Suprapubic skin (tissue), 4 donors: ENCODE measurements around the gene EEF1A1. TPM values are rescaled to one million over a fixed set of nuclear protein-coding genes. Genes with fewer than 3 reads are reported as not detected.
"Not testable (repeated sequence)": the region's sequence is repeated elsewhere in the genome, so short reads cannot be mapped to it uniquely, and the experiment has no call there.

Experiments
- DNase-seq, 2 donors: peaks; one replicate each; pipeline ENCODE4 v3.0.0-alpha.2; 2019; ENCODE audit warnings: low spot score in 2 of 2
- H3K27ac ChIP-seq: fragments of 200-600 bp; sonication (generic); one replicate; pipeline ENCODE4 v1.5.1; 2019
- H3K27me3 ChIP-seq: fragments of 200-600 bp; sonication (generic); one replicate; pipeline ENCODE4 v1.5.1; 2019
- H3K36me3 ChIP-seq: fragments of 200-600 bp; sonication (generic); one replicate; pipeline ENCODE4 v1.5.1; 2019
- H3K4me1 ChIP-seq: fragments of 200-600 bp; sonication (generic); one replicate; pipeline ENCODE4 v1.5.1; 2019
- H3K4me3 ChIP-seq: fragments of 200-600 bp; sonication (generic); one replicate; pipeline ENCODE4 v1.5.1; 2019; ENCODE audit warnings: mild to moderate bottlenecking
- H3K9me3 ChIP-seq: fragments of 200-600 bp; sonication (generic); one replicate; pipeline ENCODE4 v1.5.1; 2019
- EP300 ChIP-seq: sonication (generic); formaldehyde crosslinking; IDR thresholded peaks from one replicate; pipeline ENCODE4 v1.6.1; 2017; ENCODE audit warnings: antibody characterized with exemption
- POLR2A ChIP-seq, 2 donors: fragments of 450-650 bp; IDR thresholded peaks; one replicate each; pipeline ENCODE4 v1.6.1; 2017; ENCODE audit warnings: antibody characterized with exemption in 2 of 2, mild to moderate bottlenecking in 2 of 2, moderate library complexity in 2 of 2
- POLR2AphosphoS5 ChIP-seq, 3 donors: sonication (generic); formaldehyde crosslinking; IDR thresholded peaks; one replicate each; pipeline ENCODE4 v1.6.1; 2017; ENCODE audit warnings: antibody characterized with exemption in 3 of 3
- WGBS: methylation state at CpG from one replicate; pipeline ENCODE4 v1.1.5; 2018; 5-methylcytosine and 5-hydroxymethylcytosine counted together
- total RNA-seq, 4 donors: library from RNA; depleted of rRNA; stranded (reverse); fragments of >200 nt; gene quantifications; one replicate each; pipeline ENCODE4 v1.1.0, GENCODE V29; 2016
- TF ChIP-seq, protein P1 (sequence below), 2 donors: fragments of 200-600 bp in 1 of 2; fragments of 450-650 bp in 1 of 2; sonication (generic) in 1 of 2; IDR thresholded peaks; one replicate each; pipeline ENCODE4 v1.5.1; 2016 to 2019; ENCODE audit warnings: antibody characterized with exemption in 2 of 2, mild to moderate bottlenecking in 1 of 2, moderate library complexity in 1 of 2

Gene EEF1A1
- total RNA-seq, 4 donors from 2014 or later, result 8,061 to 12,310 (median 11,939) TPM

DNA sequence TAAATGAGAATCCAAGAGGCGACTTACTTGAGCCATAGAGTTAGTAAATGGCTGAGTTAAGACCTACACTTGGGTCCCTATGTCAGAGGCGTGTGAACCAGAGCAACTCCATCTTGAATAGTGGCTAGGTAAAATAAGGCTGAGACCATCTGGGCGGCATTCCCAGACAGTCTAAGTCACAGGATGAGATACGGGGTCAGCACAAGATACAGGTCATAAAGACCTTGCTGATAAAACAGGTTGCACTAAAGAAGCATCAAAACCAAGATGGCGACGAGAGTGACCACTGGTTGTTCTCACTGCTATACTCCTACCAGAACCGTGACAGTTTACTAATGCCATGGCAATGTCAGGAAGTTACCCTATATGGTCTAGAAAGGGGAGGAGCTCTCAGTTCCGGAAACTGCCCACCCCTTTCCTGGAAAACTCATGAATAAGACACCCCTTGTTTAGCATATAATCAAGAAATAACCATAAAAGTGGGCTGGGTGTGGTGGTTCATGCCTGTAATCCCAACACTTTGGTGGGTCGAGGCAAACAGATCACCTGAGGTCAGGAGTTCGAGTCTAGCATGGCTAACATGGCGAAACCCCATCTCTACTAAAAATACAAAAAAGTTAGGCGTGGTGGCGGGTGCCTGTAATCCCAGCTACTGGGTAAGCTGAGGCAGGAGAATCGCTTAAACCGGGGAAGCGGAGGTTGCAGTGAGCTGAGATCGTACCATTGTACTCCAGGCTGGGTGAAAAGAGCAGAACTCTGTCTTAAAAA is 43.9 kb upstream of the EEF1A1 start:
- H3K4me1 ChIP-seq, result peaks cover 9% of the 10 kb centered on the region
- no peak overlapping the region for H3K27ac ChIP-seq
- no peaks in the 10 kb centered on the region for H3K27me3 ChIP-seq
- DNase-seq, result no peak
- no peak for TF ChIP-seq EP300
- TF ChIP-seq POLR2AphosphoS5 (IDR thresholded peaks at IDR 0.05), result no peak
- no peak for TF ChIP-seq POLR2A (IDR thresholded peaks at IDR 0.05)
- TF ChIP-seq, protein P1, sequence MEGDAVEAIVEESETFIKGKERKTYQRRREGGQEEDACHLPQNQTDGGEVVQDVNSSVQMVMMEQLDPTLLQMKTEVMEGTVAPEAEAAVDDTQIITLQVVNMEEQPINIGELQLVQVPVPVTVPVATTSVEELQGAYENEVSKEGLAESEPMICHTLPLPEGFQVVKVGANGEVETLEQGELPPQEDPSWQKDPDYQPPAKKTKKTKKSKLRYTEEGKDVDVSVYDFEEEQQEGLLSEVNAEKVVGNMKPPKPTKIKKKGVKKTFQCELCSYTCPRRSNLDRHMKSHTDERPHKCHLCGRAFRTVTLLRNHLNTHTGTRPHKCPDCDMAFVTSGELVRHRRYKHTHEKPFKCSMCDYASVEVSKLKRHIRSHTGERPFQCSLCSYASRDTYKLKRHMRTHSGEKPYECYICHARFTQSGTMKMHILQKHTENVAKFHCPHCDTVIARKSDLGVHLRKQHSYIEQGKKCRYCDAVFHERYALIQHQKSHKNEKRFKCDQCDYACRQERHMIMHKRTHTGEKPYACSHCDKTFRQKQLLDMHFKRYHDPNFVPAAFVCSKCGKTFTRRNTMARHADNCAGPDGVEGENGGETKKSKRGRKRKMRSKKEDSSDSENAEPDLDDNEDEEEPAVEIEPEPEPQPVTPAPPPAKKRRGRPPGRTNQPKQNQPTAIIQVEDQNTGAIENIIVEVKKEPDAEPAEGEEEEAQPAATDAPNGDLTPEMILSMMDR (IDR thresholded peaks at IDR 0.05), result no peak
- H3K4me3 ChIP-seq, result no peak overlapping the region
- H3K9me3 ChIP-seq, result no peaks in the 10 kb centered on the region
- 93% methylated on average over 17 of the region's 17 CpGs for WGBS
- H3K36me3 ChIP-seq, result no peaks in the 10 kb centered on the region

DNA sequence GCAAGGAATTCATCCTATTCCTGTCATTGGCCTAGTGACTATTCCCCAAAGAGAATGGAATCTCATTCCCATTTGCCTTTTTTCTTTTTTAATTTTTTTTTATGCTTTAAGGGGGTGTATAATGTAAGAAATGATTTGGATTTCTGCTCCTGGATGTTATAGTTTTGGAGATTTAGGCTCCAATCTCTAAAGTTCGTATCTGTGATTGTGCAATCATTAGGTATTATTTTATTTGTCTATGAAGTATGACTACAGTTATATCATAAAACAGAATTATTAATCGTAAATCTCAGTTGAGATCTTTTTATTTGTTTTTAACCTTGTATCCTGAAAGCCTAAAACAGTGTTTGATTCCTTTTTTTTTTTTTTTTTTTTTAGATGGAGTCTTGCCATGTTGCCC is 41.7 kb upstream of the EEF1A1 start:
- H3K4me3 ChIP-seq, result no peak overlapping the region
- no peaks in the 10 kb centered on the region for H3K9me3 ChIP-seq
- no peak for DNase-seq
- H3K4me1 ChIP-seq, result peaks cover 9% of the 10 kb centered on the region
- H3K27ac ChIP-seq, result no peak overlapping the region
- WGBS, result 92% methylated on average over 2 of the region's 2 CpGs
- no peaks in the 10 kb centered on the region for H3K36me3 ChIP-seq
- H3K27me3 ChIP-seq, result no peaks in the 10 kb centered on the region
- TF ChIP-seq POLR2A (IDR thresholded peaks at IDR 0.05) (no peak), EP300 (no peak), POLR2AphosphoS5 (IDR thresholded peaks at IDR 0.05) (no peak)
- TF ChIP-seq, protein P1 (IDR thresholded peaks at IDR 0.05), result no peak

DNA sequence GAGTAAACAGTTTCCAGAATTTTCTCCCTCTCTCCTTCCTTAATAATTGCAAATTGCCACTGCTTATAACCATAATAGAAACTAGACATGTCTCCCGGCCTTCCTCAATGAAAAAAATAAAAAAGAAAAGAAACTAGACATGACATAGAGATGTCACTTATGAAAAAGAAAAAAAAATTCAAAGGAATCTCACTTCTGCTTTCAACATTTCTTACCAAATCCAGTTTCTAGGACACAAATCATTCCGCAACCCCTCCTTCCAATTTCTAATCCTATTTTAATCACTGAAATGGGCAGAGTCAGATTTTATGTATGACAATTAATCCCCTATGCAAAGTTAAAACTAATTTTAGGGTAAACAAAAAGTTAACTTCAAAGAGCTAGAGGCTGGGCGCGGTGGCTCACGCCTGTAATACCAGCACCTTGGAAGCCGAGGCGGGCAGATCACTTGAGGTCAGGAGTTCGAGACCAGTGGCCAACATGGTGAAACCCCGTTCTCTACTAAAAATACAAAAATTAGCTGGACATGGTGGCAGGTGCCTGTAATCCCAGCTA is 40.1 kb upstream of the EEF1A1 start:
- TF ChIP-seq EP300 (no peak), POLR2A (IDR thresholded peaks at IDR 0.05) (no peak), POLR2AphosphoS5 (IDR thresholded peaks at IDR 0.05) (no peak)
- TF ChIP-seq, protein P1 (IDR thresholded peaks at IDR 0.05), result no peak
- no peaks in the 10 kb centered on the region for H3K4me1 ChIP-seq
- no peak for DNase-seq
- no peaks in the 10 kb centered on the region for H3K27me3 ChIP-seq
- no peak overlapping the region for H3K27ac ChIP-seq
- no peak overlapping the region for H3K4me3 ChIP-seq
- WGBS, result 93% methylated on average over 9 of the region's 9 CpGs
- H3K9me3 ChIP-seq, result no peaks in the 10 kb centered on the region
- no peaks in the 10 kb centered on the region for H3K36me3 ChIP-seq

DNA sequence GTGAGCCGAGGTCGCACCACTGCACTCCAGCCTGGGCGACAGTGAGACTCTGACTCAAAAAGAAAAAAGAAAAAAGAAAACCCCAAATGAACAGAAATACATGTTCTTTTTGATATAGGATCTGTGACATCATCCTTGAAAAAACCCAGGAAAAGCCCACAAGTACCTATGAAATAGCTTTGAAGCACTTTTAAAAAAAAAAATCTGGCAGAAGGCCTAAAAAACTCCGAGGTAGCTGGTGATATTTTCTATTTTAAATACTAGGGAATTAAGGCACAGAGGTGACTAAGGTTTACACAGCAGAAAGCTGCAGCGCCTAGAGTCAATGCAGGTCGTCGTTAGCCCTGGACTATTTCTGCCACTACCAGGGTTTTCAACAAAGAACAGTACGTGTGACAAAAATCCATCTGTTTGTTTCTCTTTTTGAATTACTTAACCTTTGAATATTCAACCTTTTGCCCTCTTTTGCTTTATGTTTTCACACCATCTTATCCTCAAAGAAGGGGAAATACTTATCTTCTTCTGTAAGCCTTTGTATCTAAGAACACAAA is 39.4 kb upstream of the EEF1A1 start:
- DNase-seq, result no peak
- Histone ChIP-seq H3K4me3 (no peak overlapping the region), H3K4me1 (no peaks in the 10 kb centered on the region), H3K9me3 (no peaks in the 10 kb centered on the region), H3K36me3 (no peaks in the 10 kb centered on the region), H3K27me3 (no peaks in the 10 kb centered on the region), H3K27ac (no peak overlapping the region)
- 56% methylated on average over 8 of the region's 8 CpGs for WGBS
- TF ChIP-seq POLR2A (IDR thresholded peaks at IDR 0.05) (no peak), POLR2AphosphoS5 (IDR thresholded peaks at IDR 0.05) (no peak), EP300 (no peak)
- TF ChIP-seq, protein P1 (IDR thresholded peaks at IDR 0.05), result no peak

DNA sequence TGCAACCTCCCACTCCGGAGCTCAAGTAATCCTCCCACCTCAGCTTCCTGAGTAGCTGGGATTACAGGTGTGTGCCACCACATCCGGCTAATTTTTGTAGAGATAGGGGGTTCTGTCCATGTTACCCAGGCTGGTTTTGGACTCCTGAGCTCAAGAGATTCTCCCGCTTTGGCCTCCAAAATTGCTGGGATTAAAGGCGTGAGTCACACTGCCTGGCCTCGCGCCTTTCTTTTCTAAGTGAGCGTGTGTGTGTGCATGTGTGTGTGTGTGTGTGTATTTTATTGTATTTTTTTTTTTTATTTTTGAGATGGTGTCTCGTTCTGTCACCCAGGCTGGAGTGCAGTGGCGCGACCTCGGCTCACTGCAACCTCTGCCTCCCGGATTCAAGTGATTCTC is 38.6 kb upstream of the EEF1A1 start:
- DNase-seq, H3K9me3 ChIP-seq, H3K36me3 ChIP-seq, H3K27me3 ChIP-seq, H3K27ac ChIP-seq, H3K4me1 ChIP-seq, H3K4me3 ChIP-seq: not testable (repeated sequence)
- 97% methylated on average over 12 of the region's 12 CpGs for WGBS
